NCI-H1436 (cell line): ENCODE results near the gene GLS.

Experiments used
- DNase-seq: peaks from one replicate; lab custom pipeline; 2025; lab: John Stamatoyannopoulos, UW

The GLS gene

GRCh38 chr2:191014653-191015020 is 134.0 kb downstream of the GLS start:
- DNase-seq: no peak
